Psoas muscle (tissue), 8 donors: ENCODE results near the gene SLC23A2. TPM values are rescaled to one million over a fixed set of nuclear protein-coding genes. Genes with fewer than 3 reads are reported as not detected.

Experiments used
- ATAC-seq, 4 donors: fragments of 200-7000 bp; cut with Tn5 transposase; one replicate each; pipeline ENCODE4 v1.9.1; 2020; ENCODE audit warnings: moderate library complexity in 3 of 4, mild to moderate bottlenecking in 2 of 4
- DNase-seq, 2 donors: peaks; one replicate each; pipeline ENCODE4 v3.0.0-alpha.2; 2020
- H3K27ac ChIP-seq: fragments of 200-600 bp; one replicate; pipeline ENCODE4 v1.8.0; 2022
- H3K27me3 ChIP-seq, 3 donors: fragments of 200-600 bp in 1 of 3; one replicate each; pipeline versions ENCODE4 v1.6.1 to v1.8.0; 2013 to 2022; ENCODE audit warnings: low read length in 2 of 3, mild to moderate bottlenecking in 2 of 3, moderate library complexity in 1 of 3; ENCODE audit not compliant: insufficient read depth in 3 of 3
- H3K36me3 ChIP-seq, 2 donors: fragments of 200-600 bp in 1 of 2; one replicate each; pipeline versions ENCODE4 v1.6.1 to v1.8.0; 2013 to 2022; ENCODE audit warnings: low read depth in 1 of 2, mild to moderate bottlenecking in 1 of 2, moderate library complexity in 1 of 2; ENCODE audit not compliant: insufficient read depth in 1 of 2
- H3K4me1 ChIP-seq: fragments of 200-600 bp; one replicate; pipeline ENCODE4 v1.8.0; 2022
- H3K4me3 ChIP-seq: fragments of 200-600 bp; one replicate; pipeline ENCODE4 v1.8.0; 2022; ENCODE audit warnings: mild to moderate bottlenecking
- H3K9me3 ChIP-seq: fragments of 200-600 bp; one replicate; pipeline ENCODE4 v1.8.0; 2022
- WGBS, 3 donors: extraction: QIAGEN DNeasy Blood & Tissue Kit; methylation state at CpG; one replicate each; pipeline versions ENCODE4 v1.1.6 to v1.1.7; 2013; 5-methylcytosine and 5-hydroxymethylcytosine counted together
- intact Hi-C, 2 donors: fragments of 100-400 bp; cut with DNase I; formaldehyde crosslinking; loops; one replicate each; pipeline versions ENCODE4 v1.11.0 to v1.14.2; 2022
- polyA plus RNA-seq, 3 donors: library from polyadenylated mRNA; stranded (reverse); fragments of 200-250 nt; gene quantifications; one replicate each; pipeline ENCODE4 v1.2.3, GENCODE V29; 2013
- total RNA-seq, 4 donors: library from RNA; stranded (reverse); fragmentation: NEBNext Ultra II Directional in 2 of 4; extraction: Animal tissue kit (Norgen Biotek cat#: 25700) in 2 of 4; gene quantifications; one replicate each; pipeline versions ENCODE4 v1.2.1 to v1.2.4, GENCODE V29; 2021 to 2023
- TF ChIP-seq, protein P1 (sequence below): fragments of 200-600 bp; IDR thresholded peaks from one replicate; pipeline ENCODE4 v1.8.0; 2022; ENCODE audit warnings: antibody characterized with exemption
- donor health status: healthy with polysubstance abuse.
- donor health status: DM: no; HTN: no; CAD: no; lungs with moderate emphysema.
- donor health status: Bipolar disorder and iron deficiency.
- donor health status: healthy.
- donor health status: DM: yes; HTN: yes; CAD: no.
- donor health status: DM: no; HTN: no; CAD: no.
- donor health status: DM: no; HTN: no; CAD: no.
- donor health status: DM: yes; HTN: yes; CAD: no.

The SLC23A2 gene
- total and polyA plus RNA-seq, 7 donors: 0.87 to 4.9 (median 3.4) TPM

DNA sequence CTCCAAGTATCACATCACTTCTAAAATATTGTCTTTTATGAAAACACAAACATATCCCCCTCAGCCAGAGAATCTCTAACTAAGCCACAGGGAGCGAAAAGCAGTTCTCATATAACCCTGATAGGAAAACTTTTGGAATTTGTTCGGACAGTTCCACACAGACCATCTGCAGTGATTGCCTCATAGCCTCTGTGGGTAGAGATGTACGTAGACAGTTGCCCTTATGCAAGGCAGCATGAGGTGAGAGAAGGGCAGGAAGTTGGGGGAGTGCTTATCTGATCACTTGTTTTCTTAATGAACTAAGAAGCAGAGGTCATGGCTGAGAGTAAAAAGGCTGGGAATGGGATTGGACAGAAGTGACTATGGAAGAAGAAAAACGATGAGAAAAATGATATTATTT is 39.6 kb downstream of the SLC23A2 start:
- TF ChIP-seq, protein P1, sequence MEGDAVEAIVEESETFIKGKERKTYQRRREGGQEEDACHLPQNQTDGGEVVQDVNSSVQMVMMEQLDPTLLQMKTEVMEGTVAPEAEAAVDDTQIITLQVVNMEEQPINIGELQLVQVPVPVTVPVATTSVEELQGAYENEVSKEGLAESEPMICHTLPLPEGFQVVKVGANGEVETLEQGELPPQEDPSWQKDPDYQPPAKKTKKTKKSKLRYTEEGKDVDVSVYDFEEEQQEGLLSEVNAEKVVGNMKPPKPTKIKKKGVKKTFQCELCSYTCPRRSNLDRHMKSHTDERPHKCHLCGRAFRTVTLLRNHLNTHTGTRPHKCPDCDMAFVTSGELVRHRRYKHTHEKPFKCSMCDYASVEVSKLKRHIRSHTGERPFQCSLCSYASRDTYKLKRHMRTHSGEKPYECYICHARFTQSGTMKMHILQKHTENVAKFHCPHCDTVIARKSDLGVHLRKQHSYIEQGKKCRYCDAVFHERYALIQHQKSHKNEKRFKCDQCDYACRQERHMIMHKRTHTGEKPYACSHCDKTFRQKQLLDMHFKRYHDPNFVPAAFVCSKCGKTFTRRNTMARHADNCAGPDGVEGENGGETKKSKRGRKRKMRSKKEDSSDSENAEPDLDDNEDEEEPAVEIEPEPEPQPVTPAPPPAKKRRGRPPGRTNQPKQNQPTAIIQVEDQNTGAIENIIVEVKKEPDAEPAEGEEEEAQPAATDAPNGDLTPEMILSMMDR: no peak
- 75 to 80% (median 80%) methylated on average over 4 of the region's 4 CpGs for WGBS, 3 donors
- DNase-seq: no peak
- intact Hi-C loops: no loop called here
- ATAC-seq: peak in 3 of 4 donors; percentile 42 to 81 (median 43)
- Histone ChIP-seq H3K4me1 (no peaks in the 10 kb centered on the region), H3K36me3 (no peaks in the 10 kb centered on the region), H3K27ac (no peak overlapping the region), H3K9me3 (no peaks in the 10 kb centered on the region), H3K4me3 (no peak overlapping the region), H3K27me3 (no peaks in the 10 kb centered on the region)

DNA sequence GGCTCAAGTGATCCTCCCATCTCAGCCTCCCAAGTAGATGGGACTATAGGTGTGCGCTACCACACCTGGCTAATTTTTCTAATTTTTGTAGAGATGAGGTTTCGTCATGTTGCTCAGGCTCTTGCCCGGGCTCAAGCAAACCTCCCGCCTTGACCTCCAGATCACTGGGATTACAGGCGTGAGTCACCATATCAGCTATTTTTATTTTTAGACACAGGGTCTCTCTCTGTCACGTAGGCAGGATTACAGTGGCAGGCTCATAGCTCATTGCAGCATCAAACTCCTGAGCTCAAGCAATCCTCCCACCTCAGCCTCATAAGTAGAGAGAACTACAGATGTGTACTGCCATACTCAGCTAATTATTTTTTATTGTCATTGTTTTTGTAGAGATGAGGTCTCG is 41.7 kb downstream of the SLC23A2 start:
- WGBS, 3 donors: 77 to 87% (median 83%) methylated on average over 7 of the region's 7 CpGs
- H3K9me3 ChIP-seq: no peaks in the 10 kb centered on the region
- TF ChIP-seq, protein P1: no peak
- DNase-seq (no peak), ATAC-seq (peak in 1 of 4 donors; percentile 43)
- no peaks in the 10 kb centered on the region for H3K36me3 ChIP-seq
- no peaks in the 10 kb centered on the region for H3K4me1 ChIP-seq
- no peak overlapping the region for H3K4me3 ChIP-seq
- H3K27ac ChIP-seq: no peak overlapping the region
- intact Hi-C loops: no loop called here
- no peaks in the 10 kb centered on the region for H3K27me3 ChIP-seq

DNA sequence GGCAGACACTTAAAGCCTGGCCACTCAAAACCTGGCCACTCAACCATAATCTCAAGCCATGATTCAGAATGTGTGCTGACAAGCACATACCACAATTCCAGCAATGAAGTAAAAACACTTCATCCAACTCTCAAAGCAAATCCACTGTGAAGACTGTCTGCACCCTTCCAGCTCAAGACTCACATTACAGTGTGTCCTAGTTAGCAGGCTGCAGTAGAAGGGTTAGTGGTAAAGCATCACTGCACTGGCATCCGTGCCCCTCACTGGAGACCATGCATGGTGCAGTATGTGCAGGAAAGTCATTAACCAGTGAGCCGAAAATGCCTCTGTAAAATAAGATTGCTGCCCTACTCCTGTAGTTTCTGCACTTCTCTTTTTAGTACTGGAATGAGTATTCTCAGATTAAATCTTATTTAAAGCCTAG is 43.4 kb downstream of the SLC23A2 start:
- 45 to 62% (median 46%) methylated on average over 2 of the region's 2 CpGs for WGBS, 3 donors
- Histone ChIP-seq H3K27ac (no peak overlapping the region), H3K9me3 (no peaks in the 10 kb centered on the region), H3K4me1 (no peaks in the 10 kb centered on the region), H3K27me3 (no peaks in the 10 kb centered on the region), H3K4me3 (no peak overlapping the region), H3K36me3 (no peaks in the 10 kb centered on the region)
- ATAC-seq (peak in 1 of 4 donors; percentile 47), DNase-seq (no peak)
- TF ChIP-seq, protein P1: no peak
- intact Hi-C loops: no loop called here

DNA sequence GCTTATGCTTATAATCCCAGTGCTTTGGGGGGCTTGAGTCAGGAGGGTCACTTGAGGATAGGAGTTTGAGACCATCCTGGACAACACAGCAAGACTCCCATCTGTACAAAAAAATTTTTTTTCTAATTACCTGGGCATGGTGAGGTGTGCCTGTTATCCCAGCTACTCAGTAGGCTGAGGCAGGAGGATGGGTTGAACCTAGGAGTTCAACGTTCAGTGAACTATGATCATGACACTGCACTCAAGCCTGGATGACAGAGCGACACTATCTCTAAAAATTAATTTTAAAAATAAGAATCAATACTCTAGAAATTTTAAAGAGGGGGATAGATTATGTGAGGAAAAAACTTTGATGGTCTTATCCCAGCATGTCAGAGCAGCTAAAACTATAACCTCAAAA is 44.1 kb downstream of the SLC23A2 start:
- DNase-seq (no peak), ATAC-seq (no peak)
- 87 to 95% (median 90%) methylated on average over 2 of the region's 2 CpGs for WGBS, 3 donors
- Histone ChIP-seq H3K4me3 (no peak overlapping the region), H3K9me3 (no peaks in the 10 kb centered on the region), H3K36me3 (no peaks in the 10 kb centered on the region), H3K27me3 (no peaks in the 10 kb centered on the region), H3K4me1 (no peaks in the 10 kb centered on the region), H3K27ac (no peak overlapping the region)
- TF ChIP-seq, protein P1: no peak
- intact Hi-C loops: no loop called here

DNA sequence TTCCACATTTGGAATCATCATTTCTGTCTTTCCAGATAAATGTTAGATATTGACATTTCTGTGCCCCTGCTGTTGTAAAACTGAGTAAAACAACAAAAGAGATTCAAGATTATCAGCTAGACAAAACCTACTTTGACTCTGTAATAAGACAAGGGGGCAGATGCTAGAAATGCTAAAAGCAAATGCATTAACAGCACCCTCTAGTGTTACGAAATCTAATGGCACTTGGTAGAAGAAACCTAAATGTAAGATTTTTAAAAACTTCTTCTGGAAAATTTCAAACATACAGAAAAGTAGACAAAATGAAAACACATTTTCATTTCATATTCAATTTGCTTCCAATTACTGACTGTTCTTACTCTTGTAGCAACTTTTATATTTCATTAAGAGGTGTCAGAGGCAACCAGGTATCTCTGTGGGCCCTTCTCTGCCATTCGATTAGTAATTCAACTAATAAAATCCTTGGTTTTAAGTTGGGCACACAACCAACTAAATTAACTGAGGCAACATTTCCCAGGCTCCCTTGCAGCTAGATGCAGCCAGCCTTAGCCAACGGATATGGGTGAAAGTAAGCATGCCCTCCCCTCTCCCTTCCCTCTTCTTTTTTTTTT is 45.0 kb downstream of the SLC23A2 start:
- no peaks in the 10 kb centered on the region for H3K27me3 ChIP-seq
- H3K4me3 ChIP-seq: no peak overlapping the region
- no peaks in the 10 kb centered on the region for H3K36me3 ChIP-seq
- DNase-seq: no peak
- ATAC-seq: peak in 2 of 4 donors; percentile 58 to 65
- no peaks in the 10 kb centered on the region for H3K9me3 ChIP-seq
- intact Hi-C loops: no loop called here
- no peaks in the 10 kb centered on the region for H3K4me1 ChIP-seq
- 58 to 67% (median 59%) methylated on average over 3 of the region's 3 CpGs for WGBS, 3 donors
- no peak overlapping the region for H3K27ac ChIP-seq
- TF ChIP-seq, protein P1: peak; percentile 75
